WERI-Rb-1 (cell line): ENCODE data around the gene ZMYM4.
"Not testable (repeated sequence)": the region's sequence is repeated elsewhere in the genome, so short reads cannot be mapped to it uniquely, and the experiment has no call there.

Experiments used
- DNase-seq: peaks from one replicate; pipeline ENCODE4 v3.0.0-alpha.2; 2020
- H3K27ac ChIP-seq: fragments of 250-450 bp; sonication (Bioruptor Pico); 2 replicates; pipeline ENCODE4 v1.5.1; 2020; ENCODE audit warnings: mild to moderate bottlenecking, moderate library complexity
- H3K27me3 ChIP-seq: fragments of 250-450 bp; sonication (Bioruptor Pico); 2 replicates; pipeline ENCODE4 v1.5.1; 2021; ENCODE audit warnings: mild to moderate bottlenecking, low read depth, moderate library complexity; ENCODE audit not compliant: insufficient read depth, severe bottlenecking
- H3K36me3 ChIP-seq: fragments of 250-450 bp; sonication (Bioruptor Pico); 2 replicates; pipeline ENCODE4 v1.5.1; 2020; ENCODE audit warnings: mild to moderate bottlenecking, moderate library complexity
- H3K4me3 ChIP-seq: 2 replicates; pipeline ENCODE4 v1.5.1; 2011; ENCODE audit warnings: low read depth, mild to moderate bottlenecking, control low read depth, low read length
- H3K9me3 ChIP-seq: fragments of 250-450 bp; sonication (Bioruptor Pico); 2 replicates; pipeline ENCODE4 v1.5.1; 2021; ENCODE audit warnings: mild to moderate bottlenecking, moderate library complexity; ENCODE audit not compliant: severe bottlenecking
- TF ChIP-seq, protein P1 (sequence below): IDR thresholded peaks from 2 replicates; pipeline ENCODE4 v1.5.1; 2011; ENCODE audit warnings: low read depth, mild to moderate bottlenecking, control low read depth, inconsistent platforms, low read length

ZMYM4 gene

DNA sequence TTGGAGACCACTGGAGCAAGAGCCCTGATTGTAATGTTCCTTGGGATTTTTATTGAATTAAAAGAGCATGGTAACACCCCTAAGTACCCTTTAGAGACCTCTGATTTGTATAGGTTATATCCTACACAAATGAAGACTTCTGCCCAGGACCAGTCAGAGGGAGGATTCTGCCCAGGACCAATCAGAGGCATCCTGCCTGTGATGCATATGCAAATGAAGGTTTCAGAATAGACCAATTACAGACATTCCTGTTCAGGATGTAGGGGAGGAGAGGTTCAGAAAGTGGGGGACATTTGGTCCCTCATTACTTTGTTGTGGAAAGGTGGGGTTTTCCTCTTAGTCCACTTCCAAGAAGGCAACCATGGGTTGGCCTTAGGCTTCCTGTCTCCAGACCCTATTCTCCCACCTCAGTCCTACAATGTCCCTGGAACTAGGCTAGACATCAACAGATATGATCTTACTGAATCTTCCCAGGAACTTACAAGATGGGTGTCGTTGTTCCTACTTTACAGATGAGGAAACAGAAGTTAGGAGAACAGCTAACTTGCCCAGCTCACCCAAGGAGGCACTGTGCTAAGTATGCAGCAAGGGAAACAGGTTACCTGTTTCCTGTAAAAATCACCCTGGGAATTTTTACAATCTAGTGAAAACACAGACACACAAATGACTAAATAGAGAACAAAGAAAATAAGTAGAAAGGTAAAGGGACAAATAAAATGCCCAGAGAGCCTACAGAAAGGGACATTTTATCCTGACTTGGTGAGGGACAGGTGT, 38.7 kb upstream of the ZMYM4 start:
- no peak overlapping the region for H3K4me3 ChIP-seq
- H3K36me3 ChIP-seq: no peaks in the 10 kb centered on the region
- H3K27me3 ChIP-seq: no peaks in the 10 kb centered on the region
- H3K9me3 ChIP-seq: no peaks in the 10 kb centered on the region
- TF ChIP-seq, protein P1, sequence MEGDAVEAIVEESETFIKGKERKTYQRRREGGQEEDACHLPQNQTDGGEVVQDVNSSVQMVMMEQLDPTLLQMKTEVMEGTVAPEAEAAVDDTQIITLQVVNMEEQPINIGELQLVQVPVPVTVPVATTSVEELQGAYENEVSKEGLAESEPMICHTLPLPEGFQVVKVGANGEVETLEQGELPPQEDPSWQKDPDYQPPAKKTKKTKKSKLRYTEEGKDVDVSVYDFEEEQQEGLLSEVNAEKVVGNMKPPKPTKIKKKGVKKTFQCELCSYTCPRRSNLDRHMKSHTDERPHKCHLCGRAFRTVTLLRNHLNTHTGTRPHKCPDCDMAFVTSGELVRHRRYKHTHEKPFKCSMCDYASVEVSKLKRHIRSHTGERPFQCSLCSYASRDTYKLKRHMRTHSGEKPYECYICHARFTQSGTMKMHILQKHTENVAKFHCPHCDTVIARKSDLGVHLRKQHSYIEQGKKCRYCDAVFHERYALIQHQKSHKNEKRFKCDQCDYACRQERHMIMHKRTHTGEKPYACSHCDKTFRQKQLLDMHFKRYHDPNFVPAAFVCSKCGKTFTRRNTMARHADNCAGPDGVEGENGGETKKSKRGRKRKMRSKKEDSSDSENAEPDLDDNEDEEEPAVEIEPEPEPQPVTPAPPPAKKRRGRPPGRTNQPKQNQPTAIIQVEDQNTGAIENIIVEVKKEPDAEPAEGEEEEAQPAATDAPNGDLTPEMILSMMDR: no peak
- no peak overlapping the region for H3K27ac ChIP-seq
- no peak for DNase-seq

DNA sequence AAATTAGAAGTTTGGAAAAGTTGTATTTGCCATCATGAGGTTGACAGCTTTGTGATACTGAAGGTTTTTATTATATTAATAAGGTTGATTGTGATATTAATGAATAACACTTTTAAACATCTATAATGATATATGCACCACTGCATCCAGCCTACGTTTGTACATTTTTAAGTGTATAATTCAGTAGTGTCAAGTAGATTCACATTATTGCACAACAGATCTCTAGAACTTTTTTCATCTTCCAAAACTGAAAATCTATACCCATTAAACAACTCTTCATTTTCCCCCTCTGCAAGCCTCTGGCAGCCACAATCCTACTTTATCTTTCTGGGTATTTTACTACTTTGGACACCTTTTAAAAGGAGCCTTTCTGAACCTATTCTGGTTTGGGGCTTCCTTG, 37.2 kb upstream of the ZMYM4 start:
- TF ChIP-seq, protein P1: no peak

DNA sequence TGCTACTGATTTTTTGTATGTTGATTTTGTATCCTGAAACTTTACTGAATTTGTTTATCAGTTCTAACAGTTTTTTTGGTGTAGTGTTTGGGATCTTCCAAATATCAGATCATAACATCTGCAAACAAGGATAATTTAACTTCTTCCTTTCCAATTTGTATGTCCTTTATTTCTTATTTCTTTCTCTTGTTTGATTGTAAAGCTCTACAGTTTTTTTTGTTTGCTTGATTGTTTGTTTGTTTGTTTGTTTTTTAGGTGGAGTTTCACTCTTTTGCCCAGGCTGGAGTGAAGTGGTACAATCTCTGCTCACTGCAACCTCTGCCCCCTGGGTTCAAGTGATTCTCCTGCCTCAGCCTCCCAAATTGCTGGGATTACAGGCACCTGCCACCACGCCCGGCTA, 31.7 kb upstream of the ZMYM4 start:
- H3K27ac ChIP-seq, H3K4me3 ChIP-seq, H3K36me3 ChIP-seq, H3K9me3 ChIP-seq, DNase-seq, H3K27me3 ChIP-seq: not testable (repeated sequence)

More for the DNA sequence above, 37.2 kb upstream of the ZMYM4 start:
- H3K27me3 ChIP-seq: no peaks in the 10 kb centered on the region
- H3K27ac ChIP-seq: no peak overlapping the region
- H3K36me3 ChIP-seq: no peaks in the 10 kb centered on the region
- H3K4me3 ChIP-seq: no peak overlapping the region
- DNase-seq: no peak
- H3K9me3 ChIP-seq: no peaks in the 10 kb centered on the region

DNA sequence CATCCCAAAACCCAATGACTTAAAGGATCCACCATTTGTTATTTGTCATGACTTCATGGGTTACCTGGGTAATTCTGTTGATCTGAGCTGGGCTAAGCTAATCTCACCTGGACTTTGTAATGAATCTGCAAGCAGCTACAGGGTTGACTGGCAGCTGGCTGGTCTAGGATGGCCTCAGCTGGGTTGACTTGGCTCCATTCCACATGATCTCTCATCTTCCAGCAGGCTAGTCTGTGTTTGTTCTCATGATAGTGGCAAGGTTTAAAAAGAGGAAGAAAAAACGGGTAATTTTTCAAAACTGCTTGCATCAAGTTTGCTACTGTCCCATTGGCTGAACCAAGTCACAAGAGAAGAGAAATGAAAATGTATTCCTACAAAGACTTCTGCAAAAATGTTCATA, 24.8 kb upstream of the ZMYM4 start:
- Histone ChIP-seq H3K9me3 (no peaks in the 10 kb centered on the region), H3K4me3 (no peak overlapping the region), H3K36me3 (no peaks in the 10 kb centered on the region), H3K27ac (no peak overlapping the region), H3K27me3 (no peaks in the 10 kb centered on the region)
- TF ChIP-seq, protein P1: no peak
- DNase-seq: no peak

DNA sequence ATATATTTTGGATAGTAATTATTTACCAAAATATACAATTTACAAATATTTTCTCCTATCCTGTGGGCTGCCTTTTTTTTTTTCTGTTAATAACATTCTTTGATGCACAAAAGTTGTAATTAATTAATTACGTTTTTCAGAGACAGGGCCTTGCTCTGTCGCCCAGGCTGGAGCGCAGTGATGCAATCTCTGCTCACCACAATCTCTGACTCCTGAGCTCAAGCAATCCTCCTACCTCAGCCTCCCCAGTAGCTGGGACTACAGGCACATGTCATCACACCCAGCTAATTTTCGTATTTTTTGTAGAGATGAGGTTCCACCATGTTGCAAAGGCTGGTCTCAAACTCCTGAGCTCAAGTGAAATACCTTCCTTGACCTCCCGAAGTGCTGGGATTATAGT, 21.3 kb upstream of the ZMYM4 start:
- Histone ChIP-seq H3K36me3 (no peaks in the 10 kb centered on the region), H3K4me3 (no peak overlapping the region), H3K27me3 (no peaks in the 10 kb centered on the region), H3K9me3 (no peaks in the 10 kb centered on the region), H3K27ac (no peak overlapping the region)
- TF ChIP-seq, protein P1: no peak
- no peak for DNase-seq

DNA sequence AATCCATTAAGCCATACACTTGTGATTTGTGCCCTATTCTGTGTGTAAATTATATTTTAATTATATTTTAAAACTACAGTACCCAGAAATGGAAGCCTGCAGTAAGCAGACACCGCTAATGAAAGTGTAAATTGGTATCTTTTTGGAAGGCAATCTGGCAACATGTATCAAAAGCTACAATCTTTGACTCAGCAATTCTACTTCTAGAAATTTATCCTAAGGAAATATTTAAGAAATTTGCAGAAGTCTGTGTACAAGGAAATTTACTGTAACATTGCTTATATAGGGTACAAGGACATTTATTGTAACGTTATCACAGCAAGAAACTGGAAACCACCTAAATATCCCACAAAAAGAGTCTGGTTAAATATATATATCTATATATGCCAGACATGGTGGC, 14.6 kb upstream of the ZMYM4 start:
- Histone ChIP-seq H3K27ac (no peak overlapping the region), H3K36me3 (no peaks in the 10 kb centered on the region), H3K27me3 (no peaks in the 10 kb centered on the region), H3K4me3 (no peak overlapping the region), H3K9me3 (no peaks in the 10 kb centered on the region)
- TF ChIP-seq, protein P1: no peak
- no peak for DNase-seq
